ENCODE results near the gene FSTL4. TPM values are rescaled to one million over a fixed set of nuclear protein-coding genes. Genes with fewer than 3 reads are reported as not detected.
A peak's percentile ranks its signal among the peaks of the same experiment; 100 is the strongest.

The FSTL4 gene
- total RNA-seq, 4 donors from 2014 or later = 5.1 to 8.3 (median 6.0) TPM

- no peak overlapping the region for H3K4me3 ChIP-seq (ENCODE audit: low read depth, poor library complexity, severe bottlenecking)
- DNase-seq (ENCODE audit: low spot score in 2 of 2) = peak in 1 of 2 donors; percentile 50
- TF ChIP-seq POLR2A (IDR thresholded peaks at IDR 0.05) (no peak), CTCF (IDR thresholded peaks at IDR 0.05) (no peak)
- WGBS, 2 donors = 65 to 77% methylated on average over 5 of the region's 5 CpGs
- intact Hi-C loops (cut with DNase I; ENCODE audit: low total_unique reads) = no loop called here
These were observed 31.0 kb downstream of the FSTL4 start for GRCh38 chr5:133581348-133581747.

GRCh38 chr5:133580618-133581017 is 31.7 kb downstream of the FSTL4 start:
- WGBS, 2 donors = 79 to 87% methylated on average over 7 of the region's 7 CpGs
- DNase-seq (ENCODE audit: low spot score in 2 of 2) = peak in 1 of 2 donors; percentile 57
- intact Hi-C loops (cut with DNase I; ENCODE audit: low total_unique reads) = no loop called here
- no peak overlapping the region for H3K4me3 ChIP-seq (ENCODE audit: low read depth, poor library complexity, severe bottlenecking)
- no peak for TF ChIP-seq POLR2A (IDR thresholded peaks at IDR 0.05)
- no peak for TF ChIP-seq CTCF (IDR thresholded peaks at IDR 0.05)

GRCh38 chr5:133579766-133580165 is 32.6 kb downstream of the FSTL4 start:
- H3K4me3 ChIP-seq (ENCODE audit: low read depth, poor library complexity, severe bottlenecking) = no peak overlapping the region
- TF ChIP-seq POLR2A (IDR thresholded peaks at IDR 0.05) (no peak), CTCF (IDR thresholded peaks at IDR 0.05) (no peak)
- DNase-seq (ENCODE audit: low spot score in 2 of 2) = peak in 1 of 2 donors; percentile 69
- intact Hi-C loops (cut with DNase I; ENCODE audit: low total_unique reads) = no loop called here
- 79 to 91% methylated on average over 4 of the region's 4 CpGs for WGBS, 2 donors

GRCh38 chr5:133569347-133569746 is 43.0 kb downstream of the FSTL4 start:
- 63 to 68% methylated on average over 1 of the region's 1 CpG for WGBS, 2 donors
- no peak for TF ChIP-seq POLR2A (IDR thresholded peaks at IDR 0.05)
- TF ChIP-seq CTCF (IDR thresholded peaks at IDR 0.05) = no peak
- DNase-seq (ENCODE audit: low spot score in 2 of 2) = peak in 1 of 2 donors; percentile 37
- intact Hi-C loops (cut with DNase I; ENCODE audit: low total_unique reads) = no loop called here
- no peak overlapping the region for H3K4me3 ChIP-seq (ENCODE audit: low read depth, poor library complexity, severe bottlenecking)

- no peak overlapping the region for H3K4me3 ChIP-seq (ENCODE audit: low read depth, poor library complexity, severe bottlenecking)
- no peak for DNase-seq (ENCODE audit: low spot score in 2 of 2)
- intact Hi-C loops (cut with DNase I; ENCODE audit: low total_unique reads) = no loop called here
- WGBS, 2 donors = 73 to 79% methylated on average over 3 of the region's 3 CpGs
- TF ChIP-seq POLR2A (IDR thresholded peaks at IDR 0.05) (no peak), CTCF (IDR thresholded peaks at IDR 0.05) (no peak)
These were observed 46.3 kb downstream of the FSTL4 start for GRCh38 chr5:133565993-133566392.

- intact Hi-C loops (cut with DNase I; ENCODE audit: low total_unique reads) = no loop called here
- DNase-seq (ENCODE audit: low spot score in 2 of 2) = no peak
- TF ChIP-seq CTCF (IDR thresholded peaks at IDR 0.05) = no peak
- H3K4me3 ChIP-seq (ENCODE audit: low read depth, poor library complexity, severe bottlenecking) = no peak overlapping the region
- 64 to 68% methylated on average over 4 of the region's 4 CpGs for WGBS, 2 donors
These were observed 47.3 kb downstream of the FSTL4 start for GRCh38 chr5:133564921-133565565.

Measured in lower leg skin (tissue), 4 donors.